GM20000 (cell line): Measurements from ENCODE around the gene CWC22.

Experiments
- DNase-seq: peaks from one replicate; pipeline ENCODE4 v3.0.0; 2012; ENCODE audit warnings: low spot score
- TF ChIP-seq, protein P1 (sequence below): IDR thresholded peaks from 2 replicates; pipeline ENCODE4 v1.5.1; 2012; ENCODE audit warnings: mild to moderate bottlenecking, control low read depth; ENCODE audit errors: extremely low read depth, missing control alignments

CWC22 gene

DNA sequence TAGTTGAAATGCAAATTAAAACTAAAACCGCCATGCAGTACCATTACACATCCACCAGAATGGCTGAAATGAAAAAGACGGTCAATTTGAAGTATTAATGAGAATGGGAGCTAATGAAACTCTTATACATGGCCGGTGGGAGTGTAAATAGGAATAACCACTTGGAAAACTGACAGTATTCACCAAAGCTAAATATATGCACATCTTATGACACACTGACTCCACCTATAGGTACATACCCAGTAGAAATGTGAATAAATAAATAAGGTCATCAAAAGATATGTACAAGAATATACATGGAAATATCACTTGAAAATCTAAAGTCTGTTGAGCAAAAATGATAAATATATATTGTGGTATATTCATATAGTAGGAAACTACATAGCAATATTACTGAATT is 57.7 kb downstream of the CWC22 start:
- TF ChIP-seq, protein P1, sequence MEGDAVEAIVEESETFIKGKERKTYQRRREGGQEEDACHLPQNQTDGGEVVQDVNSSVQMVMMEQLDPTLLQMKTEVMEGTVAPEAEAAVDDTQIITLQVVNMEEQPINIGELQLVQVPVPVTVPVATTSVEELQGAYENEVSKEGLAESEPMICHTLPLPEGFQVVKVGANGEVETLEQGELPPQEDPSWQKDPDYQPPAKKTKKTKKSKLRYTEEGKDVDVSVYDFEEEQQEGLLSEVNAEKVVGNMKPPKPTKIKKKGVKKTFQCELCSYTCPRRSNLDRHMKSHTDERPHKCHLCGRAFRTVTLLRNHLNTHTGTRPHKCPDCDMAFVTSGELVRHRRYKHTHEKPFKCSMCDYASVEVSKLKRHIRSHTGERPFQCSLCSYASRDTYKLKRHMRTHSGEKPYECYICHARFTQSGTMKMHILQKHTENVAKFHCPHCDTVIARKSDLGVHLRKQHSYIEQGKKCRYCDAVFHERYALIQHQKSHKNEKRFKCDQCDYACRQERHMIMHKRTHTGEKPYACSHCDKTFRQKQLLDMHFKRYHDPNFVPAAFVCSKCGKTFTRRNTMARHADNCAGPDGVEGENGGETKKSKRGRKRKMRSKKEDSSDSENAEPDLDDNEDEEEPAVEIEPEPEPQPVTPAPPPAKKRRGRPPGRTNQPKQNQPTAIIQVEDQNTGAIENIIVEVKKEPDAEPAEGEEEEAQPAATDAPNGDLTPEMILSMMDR, result no peak

DNA sequence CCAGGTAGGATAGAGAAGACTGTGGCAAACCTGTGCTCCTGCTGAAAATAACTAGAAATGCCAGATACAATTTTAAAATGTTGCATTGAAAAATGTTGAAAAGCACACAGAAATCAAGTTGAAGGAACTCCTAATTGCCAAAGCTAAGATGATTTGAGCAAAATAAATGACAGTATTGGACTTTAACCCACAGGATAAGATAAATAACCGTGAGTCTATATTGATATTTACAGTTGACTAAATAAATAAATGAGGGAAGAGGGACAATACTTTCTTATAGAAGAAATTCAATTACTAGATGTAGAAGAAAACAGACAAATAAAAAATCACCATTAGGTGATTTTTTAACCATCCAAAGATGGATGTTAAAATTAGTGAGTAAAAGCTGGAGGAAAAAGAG is 59.0 kb downstream of the CWC22 start:
- TF ChIP-seq, protein P1, result no peak
- no peak for DNase-seq

More for the DNA sequence above, 57.7 kb downstream of the CWC22 start:
- DNase-seq, result no peak

DNA sequence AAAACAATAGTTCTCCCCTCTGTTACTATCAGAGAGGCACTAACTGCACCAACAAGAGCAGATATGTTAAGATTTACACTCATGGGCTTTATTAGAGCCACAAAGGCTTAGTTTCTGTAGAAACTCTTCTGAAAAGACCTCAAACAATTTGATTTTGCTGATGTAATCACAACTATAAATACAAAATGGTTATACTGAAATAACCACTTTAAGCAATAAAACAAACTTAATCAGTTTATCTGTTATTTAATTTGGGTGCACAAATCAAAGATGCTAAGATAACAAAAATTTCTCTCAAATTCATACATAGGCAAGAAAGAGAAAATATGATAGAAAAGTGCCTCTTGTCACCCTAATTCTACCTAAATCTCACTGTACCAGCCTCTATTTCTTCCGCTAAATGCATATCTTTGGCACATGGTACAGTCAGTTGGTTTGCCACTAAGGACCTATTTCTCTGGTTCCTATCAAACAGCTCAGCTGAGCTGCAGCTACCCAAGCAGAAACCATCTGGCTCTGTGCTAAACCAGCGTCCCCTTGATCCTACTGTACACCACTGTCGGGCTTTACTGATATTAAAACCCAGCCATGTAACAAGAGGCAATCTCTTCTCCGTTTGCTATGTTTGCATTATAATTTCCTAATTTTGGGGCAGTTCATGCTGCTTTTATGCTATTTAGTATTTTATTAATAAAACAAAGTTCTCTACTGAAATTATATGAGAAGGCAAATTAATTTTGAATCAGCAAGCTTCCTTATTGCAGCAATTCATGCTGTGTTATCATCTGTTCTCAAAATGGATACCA is 60.1 kb downstream of the CWC22 start:
- DNase-seq, result no peak
- TF ChIP-seq, protein P1, result no peak

GRCh38 chr2:179946346-179946745 is 60.8 kb downstream of the CWC22 start:
- TF ChIP-seq, protein P1, result no peak
- no peak for DNase-seq

- DNase-seq, result no peak
- TF ChIP-seq, protein P1, result no peak
These were observed 67.8 kb downstream of the CWC22 start for GRCh38 chr2:179939259-179939658.

DNA sequence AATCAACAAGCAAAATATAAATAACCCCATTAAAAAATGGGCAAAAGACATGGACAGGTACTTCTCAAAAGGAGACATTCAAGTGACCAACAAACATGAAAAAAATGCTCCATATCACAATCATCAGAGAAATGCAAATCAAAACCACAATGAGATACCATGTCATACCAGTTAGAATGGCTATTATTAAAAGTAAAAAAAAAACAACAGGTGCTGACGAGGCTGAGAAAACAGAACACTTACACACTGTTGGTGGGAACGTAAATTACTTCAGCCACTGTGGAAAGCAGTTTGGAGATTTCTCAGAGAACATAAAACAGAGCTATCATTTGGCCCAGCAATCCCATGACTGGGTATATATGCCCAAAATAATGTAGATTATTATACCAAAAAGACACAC is 69.1 kb downstream of the CWC22 start:
- TF ChIP-seq, protein P1, result no peak
- no peak for DNase-seq

DNA sequence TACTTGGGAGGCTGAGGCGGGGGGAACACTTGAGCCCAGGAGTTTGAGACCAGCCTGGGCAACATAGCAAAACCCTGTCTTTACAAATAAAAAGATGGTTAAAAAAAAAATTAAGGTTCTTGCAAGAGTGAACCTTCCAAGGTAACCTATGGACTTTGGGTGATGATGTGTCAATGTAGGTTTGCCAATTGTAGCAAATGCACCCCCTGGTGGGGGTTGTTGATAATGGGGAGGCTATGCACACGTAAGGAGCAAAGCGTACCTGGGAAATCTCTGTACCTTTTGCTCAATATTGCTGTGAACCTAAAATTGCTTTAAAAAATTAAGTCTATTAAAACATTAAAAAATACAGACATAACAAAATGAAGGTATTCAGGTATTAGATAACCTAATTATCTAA is 70.4 kb downstream of the CWC22 start:
- no peak for DNase-seq
- TF ChIP-seq, protein P1, result peak; percentile 6
